Activated CD4-positive, CD25-positive, alpha-beta regulatory T cell (primary cell): ENCODE results near the gene SLC51B.

Experiments used
- DNase-seq, 4 experiments: peaks; one replicate each; lab custom pipeline; 2025; lab: John Stamatoyannopoulos, UW

SLC51B gene

GRCh38 chr15:65100442-65100841 lies 55.3 kb downstream of the SLC51B start:
- no peak for DNase-seq

- DNase-seq: peak in 1 of 4 experiments; percentile 11
Observed at GRCh38 chr15:65101411-65101890, 56.3 kb downstream of the SLC51B start.

GRCh38 chr15:65101891-65102708 lies 56.9 kb downstream of the SLC51B start:
- DNase-seq: no peak

- no peak for DNase-seq
Observed at GRCh38 chr15:65102912-65103311, 57.7 kb downstream of the SLC51B start.
